Activated naive CD4-positive, alpha-beta T cell treated with anti-CD3 and anti-CD28 coated beads, Interleukin-2, amount 50 U/mL, for 72 hours (primary cell): ENCODE results near the gene FREY1. TPM values are rescaled to one million over a fixed set of nuclear protein-coding genes. Genes with fewer than 3 reads are reported as not detected.

Experiments used
- ATAC-seq, 2 donors: fragments of 150-1000 bp; cut with Tn5 transposase; 2 replicates each; pipeline ENCODE4 v1.10.0; 2021; ENCODE audit warnings: mild to moderate bottlenecking in 2 of 2, moderate library complexity in 2 of 2
- DNase-seq, 2 donors: peaks; one replicate each; pipeline ENCODE4 v3.0.0; 2021 to 2022; ENCODE audit warnings: low spot score in 2 of 2
- H3K27ac Mint-ChIP-seq, 2 donors: one replicate each; pipeline ENCODE4 v1.8.0; 2022; ENCODE audit warnings: mild to moderate bottlenecking in 2 of 2, mixed read lengths in 2 of 2
- H3K36me3 Mint-ChIP-seq, 2 donors: one replicate each; pipeline ENCODE4 v1.8.0; 2022; ENCODE audit warnings: mixed read lengths in 2 of 2
- H3K9me3 Mint-ChIP-seq, 2 donors: one replicate each; pipeline ENCODE4 v1.8.0; 2022; ENCODE audit warnings: mixed read lengths in 2 of 2
- total RNA-seq, 2 donors: library from RNA; stranded (reverse); gene quantifications; one replicate each; pipeline ENCODE4 v1.2.3, GENCODE V29; 2022

FREY1 gene
- total RNA-seq, 2 donors from 2014 or later: 0.64 to 0.91 TPM

DNA sequence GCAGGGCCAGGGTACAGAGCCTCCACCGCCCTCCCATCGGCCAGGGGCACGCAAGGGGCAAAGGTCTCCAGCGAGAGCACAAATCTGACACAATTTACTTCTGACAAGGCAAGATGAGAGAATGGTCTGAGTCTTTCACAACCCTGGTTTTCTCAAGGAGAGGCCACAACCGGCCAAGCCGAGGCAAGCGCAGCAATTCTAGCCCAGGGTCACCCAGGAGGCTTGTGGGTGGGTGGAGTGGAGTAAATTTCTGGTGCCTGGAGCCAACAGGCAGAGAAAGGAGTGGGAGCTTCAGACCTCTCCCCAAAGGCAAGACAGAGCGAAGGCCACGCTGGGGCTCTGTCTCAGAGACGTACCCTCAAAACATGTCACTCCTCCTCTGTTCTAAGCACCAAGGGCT lies 24.7 kb upstream of the FREY1 start:
- Mint-ChIP-seq H3K9me3 (no peaks in the 10 kb centered on the region), H3K36me3 (no peaks in the 10 kb centered on the region), H3K27ac (peak overlapping the region; percentile 81)
- DNase-seq (no peak), ATAC-seq (no peak)

DNA sequence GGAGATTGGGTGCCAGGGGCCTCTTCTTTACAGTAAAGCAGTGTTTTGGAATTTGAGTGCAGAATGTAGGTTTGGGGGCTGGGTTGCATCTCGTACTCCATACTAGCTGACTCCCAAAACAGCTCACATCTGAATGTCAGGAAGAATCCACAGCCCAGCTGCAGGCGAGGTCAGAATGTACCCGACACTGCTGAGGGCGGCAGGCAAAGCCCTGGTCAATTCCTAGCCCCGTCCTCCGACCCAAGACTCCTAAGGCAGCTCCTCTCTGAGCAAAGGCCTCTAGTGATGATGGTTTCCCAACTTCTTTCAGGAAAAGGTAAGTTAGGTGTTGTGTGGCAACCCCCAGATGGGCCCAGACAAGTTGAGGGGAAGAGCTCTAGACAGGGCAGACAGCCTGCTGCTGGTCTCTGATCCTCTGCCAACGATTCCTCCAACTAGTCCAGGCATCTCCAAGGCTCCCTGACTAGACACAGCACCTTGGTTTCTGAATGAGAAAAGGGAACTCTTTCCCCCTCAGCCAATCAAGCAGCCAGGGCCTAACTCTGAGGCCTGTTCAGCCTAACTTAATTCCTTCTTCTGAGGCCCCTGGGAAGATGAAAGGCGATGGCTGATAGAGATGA lies 24.0 kb upstream of the FREY1 start:
- DNase-seq (no peak), ATAC-seq (no peak)
- no peaks in the 10 kb centered on the region for H3K36me3 Mint-ChIP-seq
- peak overlapping the region; percentile 81 for H3K27ac Mint-ChIP-seq
- no peaks in the 10 kb centered on the region for H3K9me3 Mint-ChIP-seq

DNA sequence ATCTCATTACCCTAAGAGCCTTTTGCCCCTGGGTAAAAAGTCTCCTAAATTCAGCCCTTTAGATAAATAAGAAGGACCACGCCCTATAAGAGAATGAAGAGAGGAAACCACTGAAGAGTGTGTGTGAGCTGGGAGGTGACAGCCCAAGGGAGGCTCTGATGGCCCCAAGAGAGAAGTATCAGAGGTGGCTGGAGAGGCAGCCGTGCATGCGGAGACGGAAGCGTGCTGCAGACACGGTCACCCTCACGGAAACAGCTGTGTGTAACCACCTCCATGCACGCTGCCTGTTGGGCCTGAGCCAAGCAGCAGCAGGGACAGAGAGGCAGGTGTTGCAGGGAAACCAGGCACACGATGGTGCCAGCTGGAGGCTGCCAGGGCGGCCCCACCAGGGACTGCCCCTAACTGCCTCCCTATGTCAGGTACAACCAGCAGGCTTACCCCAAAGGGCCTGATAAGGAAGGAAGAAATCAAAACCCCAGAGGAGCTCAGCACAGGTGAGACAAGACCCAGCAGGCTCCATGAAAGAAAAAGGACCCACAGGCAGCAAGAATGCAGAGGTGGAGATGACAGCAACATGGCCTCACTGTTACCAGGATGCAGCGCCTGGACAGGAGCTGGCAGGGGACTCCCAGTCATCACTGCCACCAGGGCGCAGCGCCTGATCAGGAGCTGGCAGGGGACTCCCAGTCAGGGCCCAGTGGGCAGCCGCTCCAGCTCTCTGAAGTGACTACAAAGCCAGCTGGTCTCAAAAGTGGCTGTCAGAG lies 23.1 kb upstream of the FREY1 start:
- peak; percentile 40 to 57 for ATAC-seq

DNA sequence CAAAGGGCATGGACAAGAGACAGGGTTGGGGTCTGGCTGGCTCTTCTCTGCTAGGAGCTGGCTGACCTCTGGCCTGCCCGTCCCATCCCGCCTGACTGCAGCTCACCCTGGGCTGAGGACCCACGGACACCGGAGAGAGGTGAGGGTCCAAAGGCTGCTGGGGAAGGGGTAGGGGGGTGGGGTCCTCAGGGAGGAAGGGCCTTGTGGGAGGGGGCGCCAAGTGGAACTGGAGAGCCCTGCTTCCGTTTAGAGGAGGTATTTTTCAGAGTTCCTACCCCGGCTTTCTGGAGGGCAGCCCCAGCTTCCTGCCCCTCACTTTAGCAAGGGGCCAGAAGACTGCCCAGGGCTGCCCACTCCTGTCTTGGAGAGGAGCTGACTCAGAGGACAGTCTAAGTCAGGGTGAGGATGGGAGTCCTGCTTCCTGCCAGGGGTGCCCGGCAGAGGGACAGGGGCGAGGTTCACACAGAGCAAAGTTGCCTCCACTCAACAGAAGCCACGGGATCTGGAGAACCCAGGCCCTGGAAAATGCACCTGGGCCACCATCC lies 22.5 kb upstream of the FREY1 start:
- Mint-ChIP-seq H3K27ac (peak overlapping the region; percentile 81 to 89), H3K9me3 (no peaks in the 10 kb centered on the region), H3K36me3 (no peaks in the 10 kb centered on the region)
- DNase-seq (no peak), ATAC-seq (peak; percentile 8 to 34)

More for the DNA sequence above, 23.1 kb upstream of the FREY1 start:
- Mint-ChIP-seq H3K27ac (peak overlapping the region; percentile 81 to 89), H3K36me3 (no peaks in the 10 kb centered on the region), H3K9me3 (no peaks in the 10 kb centered on the region)
- no peak for DNase-seq

DNA sequence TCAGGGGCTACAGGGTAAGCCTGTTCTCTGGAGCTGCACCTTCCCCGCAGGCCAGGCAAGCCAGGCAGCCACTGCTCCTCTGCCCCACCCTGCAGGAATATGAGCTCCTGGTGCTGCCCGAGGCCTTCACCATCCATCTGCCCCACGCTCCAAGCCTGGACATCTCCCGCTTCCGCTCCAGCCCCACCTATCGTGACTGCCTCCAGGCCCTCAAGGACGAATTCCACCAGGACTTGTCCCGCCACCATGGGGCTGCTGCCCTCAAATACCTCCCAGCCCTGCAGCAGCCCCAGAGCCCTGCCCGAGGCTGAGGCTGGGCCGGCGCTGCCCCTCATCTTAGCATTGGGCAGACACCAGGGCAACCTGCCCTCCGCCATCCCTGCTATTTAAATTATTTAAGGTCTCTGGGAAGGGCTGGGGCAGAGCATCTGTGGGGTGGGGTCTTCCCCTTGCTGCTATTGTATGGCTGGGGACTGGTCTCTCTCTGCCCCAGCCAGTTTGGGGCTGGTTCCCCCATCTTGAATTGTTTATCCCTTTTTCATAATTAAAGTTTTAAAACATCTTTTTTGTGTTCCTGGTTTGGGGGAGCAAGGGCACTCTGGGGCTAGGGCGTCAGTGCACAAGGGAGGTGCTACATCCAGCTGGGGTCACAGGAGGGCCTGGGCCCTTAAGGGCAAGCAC lies 21.6 kb upstream of the FREY1 start:
- Mint-ChIP-seq H3K27ac (no peak overlapping the region), H3K36me3 (no peaks in the 10 kb centered on the region), H3K9me3 (no peaks in the 10 kb centered on the region)
- DNase-seq (no peak), ATAC-seq (no peak)

DNA sequence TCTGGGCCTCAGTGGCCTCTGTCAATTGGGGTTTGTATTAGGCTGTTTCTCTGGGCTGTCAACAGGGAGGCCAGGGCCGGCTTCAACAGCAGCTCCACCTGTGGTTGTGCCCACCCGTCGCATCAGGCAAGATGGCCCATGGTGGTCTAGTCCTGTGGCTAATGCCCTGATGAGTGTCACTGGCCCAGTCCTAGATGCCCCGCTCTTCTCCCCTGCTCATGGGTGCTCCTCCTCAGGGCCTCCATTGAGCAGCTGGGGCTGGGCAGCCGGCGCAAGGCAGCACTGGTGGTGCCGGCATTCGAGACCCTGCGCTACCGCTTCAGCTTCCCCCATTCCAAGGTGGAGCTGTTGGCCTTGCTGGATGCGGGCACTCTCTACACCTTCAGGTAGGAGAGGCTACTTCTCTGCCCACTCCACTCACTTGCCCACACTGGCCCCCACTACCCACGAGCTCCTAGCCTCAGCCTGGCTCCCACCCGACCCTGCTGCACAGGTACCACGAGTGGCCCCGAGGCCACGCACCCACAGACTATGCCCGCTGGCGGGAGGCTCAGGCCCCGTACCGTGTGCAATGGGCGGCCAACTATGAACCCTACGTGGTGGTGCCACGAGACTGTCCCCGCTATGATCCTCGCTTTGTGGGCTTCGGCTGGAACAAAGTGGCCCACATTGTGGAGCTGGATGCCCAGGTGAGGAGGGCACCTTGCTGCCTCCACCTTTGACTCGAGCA lies 20.8 kb upstream of the FREY1 start:
- Mint-ChIP-seq H3K27ac (no peak overlapping the region), H3K9me3 (no peaks in the 10 kb centered on the region), H3K36me3 (no peaks in the 10 kb centered on the region)
- ATAC-seq (no peak), DNase-seq (no peak)

DNA sequence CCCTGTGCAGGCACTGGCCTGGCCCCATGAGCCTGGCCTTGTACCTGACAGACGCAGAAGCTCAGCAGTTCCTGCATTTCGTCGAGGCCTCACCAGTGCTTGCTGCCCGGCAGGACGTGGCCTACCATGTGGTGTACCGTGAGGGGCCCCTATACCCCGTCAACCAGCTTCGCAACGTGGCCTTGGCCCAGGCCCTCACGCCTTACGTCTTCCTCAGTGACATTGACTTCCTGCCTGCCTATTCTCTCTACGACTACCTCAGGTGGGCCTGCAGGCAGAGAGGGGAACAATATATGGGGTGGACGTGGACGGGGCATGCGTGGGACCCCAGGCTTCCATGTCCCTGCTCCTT lies 20.2 kb upstream of the FREY1 start:
- no peak for ATAC-seq
- no peaks in the 10 kb centered on the region for H3K36me3 Mint-ChIP-seq
- H3K27ac Mint-ChIP-seq: no peak overlapping the region
- no peaks in the 10 kb centered on the region for H3K9me3 Mint-ChIP-seq
- no peak for DNase-seq

DNA sequence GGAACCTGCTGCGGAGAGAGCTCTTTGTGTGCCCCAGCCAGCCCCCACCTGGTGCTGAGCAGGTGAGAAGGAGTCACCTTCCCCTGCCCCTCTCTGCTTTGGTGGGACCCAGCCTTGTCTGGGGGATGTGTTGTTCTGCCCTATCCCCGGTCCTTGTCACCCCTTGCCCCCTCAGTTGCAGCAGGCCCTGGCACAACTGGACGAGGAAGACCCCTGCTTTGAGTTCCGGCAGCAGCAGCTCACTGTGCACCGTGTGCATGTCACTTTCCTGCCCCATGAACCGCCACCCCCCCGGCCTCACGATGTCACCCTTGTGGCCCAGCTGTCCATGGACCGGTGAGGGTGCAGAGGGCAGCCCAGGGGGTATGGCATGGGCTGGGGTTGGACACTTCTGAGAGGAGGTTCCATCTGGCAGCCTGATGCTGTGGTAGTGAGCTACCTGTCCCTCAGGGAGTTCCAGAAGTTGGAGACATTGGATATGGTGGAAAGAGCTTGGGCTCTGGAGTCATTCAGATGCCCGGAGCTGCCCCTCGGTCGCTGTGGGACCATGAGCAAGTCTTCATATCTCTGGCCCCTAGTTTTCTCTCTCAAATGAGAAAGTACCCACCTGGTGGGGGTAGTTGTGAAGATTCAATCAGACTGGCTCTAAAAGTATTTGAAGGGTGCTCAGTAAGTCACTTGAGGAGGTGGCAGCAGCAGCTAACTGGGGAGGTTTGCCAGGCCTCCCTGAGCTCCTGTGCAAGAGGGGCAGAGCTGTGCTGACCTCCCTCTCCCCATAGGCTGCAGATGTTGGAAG lies 19.7 kb upstream of the FREY1 start:
- H3K27ac Mint-ChIP-seq: peak overlapping the region in 1 of 2 donors; percentile 50

DNA sequence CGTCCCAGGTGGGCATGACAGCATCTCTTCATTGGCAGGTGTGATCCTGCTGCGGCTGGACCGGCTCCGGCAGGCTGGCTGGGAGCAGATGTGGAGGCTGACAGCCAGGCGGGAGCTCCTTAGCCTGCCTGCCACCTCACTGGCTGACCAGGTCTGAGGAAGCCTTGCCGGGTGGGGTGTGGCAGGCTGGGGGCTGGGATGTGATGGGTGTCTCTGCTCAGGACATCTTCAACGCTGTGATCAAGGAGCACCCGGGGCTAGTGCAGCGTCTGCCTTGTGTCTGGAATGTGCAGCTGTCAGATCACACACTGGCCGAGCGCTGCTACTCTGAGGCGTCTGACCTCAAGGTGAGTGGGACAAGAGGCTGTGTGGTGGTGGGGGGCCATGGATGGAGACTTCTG lies 18.9 kb upstream of the FREY1 start:
- ATAC-seq: no peak
- no peak for DNase-seq
- Mint-ChIP-seq H3K27ac (peak overlapping the region in 1 of 2 donors; percentile 22), H3K9me3 (no peaks in the 10 kb centered on the region), H3K36me3 (no peaks in the 10 kb centered on the region)

More for the DNA sequence above, 19.7 kb upstream of the FREY1 start:
- no peaks in the 10 kb centered on the region for H3K9me3 Mint-ChIP-seq
- H3K36me3 Mint-ChIP-seq: no peaks in the 10 kb centered on the region
- DNase-seq: no peak
- no peak for ATAC-seq

DNA sequence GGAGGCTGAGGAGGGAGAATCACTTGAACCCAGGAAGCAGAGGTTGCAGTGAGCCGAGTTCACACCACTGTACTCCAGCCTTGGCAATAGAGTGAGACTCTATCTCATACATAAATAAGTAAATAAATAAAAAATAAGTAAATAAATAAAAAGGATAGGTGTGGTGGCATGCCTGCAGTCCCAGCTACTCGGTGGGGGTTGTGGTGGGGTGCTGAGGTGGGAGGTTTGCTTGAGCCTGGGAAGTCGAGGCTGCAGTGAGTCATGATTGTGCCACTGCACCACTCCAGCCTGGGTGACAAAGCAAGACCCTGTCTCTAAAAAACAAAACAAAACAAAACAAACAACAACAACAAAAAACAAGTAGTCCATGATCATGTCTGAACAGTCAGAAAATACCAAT lies 18.5 kb upstream of the FREY1 start:
- no peak for ATAC-seq
- Mint-ChIP-seq H3K27ac (no peak overlapping the region), H3K36me3 (no peaks in the 10 kb centered on the region), H3K9me3 (no peaks in the 10 kb centered on the region)
- no peak for DNase-seq

DNA sequence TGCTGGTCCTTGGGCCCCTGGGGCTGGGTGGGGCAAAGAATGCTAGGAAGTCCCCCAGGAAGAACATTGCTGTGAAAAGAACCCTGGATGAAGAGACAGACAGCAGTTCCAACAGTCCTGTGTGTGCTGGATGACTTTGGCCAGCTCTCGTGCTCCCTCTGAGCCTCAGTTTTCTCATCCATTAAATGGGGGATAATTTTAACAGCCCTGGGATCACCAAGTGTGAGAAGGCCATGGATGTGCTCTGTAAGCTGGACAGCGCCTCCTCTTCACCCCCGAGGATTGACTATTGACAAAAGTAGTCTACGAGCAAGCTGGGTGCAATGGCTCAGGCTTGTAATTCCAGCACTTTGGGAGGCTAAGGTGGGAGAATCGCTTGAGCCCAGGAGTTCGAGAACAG lies 17.9 kb upstream of the FREY1 start:
- H3K9me3 Mint-ChIP-seq: no peaks in the 10 kb centered on the region
- no peaks in the 10 kb centered on the region for H3K36me3 Mint-ChIP-seq
- H3K27ac Mint-ChIP-seq: no peak overlapping the region
- ATAC-seq (no peak), DNase-seq (no peak)

DNA sequence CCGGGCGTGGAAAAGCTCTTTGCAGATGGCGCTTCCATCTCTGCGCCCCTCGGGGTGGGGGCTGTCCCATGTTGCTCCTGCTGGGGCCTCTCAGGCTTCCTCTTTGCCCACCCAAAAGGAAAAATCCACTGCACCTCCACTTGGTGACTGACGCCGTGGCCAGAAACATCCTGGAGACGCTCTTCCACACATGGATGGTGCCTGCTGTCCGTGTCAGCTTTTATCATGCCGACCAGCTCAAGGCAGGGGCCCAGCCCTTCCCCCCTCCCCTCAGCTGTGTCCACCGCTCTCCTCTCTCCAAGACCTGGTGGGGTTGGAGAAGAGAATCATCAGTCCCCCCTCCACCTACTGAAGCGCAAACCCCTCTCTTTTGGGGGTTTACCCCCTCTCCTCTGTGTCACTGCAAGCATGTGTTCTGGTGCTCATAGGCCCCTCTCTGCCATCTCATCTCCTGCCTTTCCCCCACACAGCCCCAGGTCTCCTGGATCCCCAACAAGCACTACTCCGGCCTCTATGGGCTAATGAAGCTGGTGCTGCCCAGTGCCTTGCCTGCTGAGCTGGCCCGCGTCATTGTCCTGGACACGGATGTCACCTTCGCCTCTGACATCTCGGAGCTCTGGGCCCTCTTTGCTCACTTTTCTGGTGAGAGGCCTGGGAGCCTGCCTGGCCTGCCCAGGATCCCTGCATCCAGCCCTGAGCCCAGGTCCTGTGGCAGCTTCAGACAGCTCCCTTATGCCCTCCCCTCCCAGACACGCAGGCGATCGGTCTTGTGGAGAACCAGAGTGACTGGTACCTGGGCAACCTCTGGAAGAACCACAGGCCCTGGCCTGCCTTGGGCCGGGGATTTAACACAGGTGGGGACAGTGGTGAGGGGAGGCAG lies 17.2 kb upstream of the FREY1 start:
- Mint-ChIP-seq H3K9me3 (no peaks in the 10 kb centered on the region), H3K27ac (no peak overlapping the region), H3K36me3 (no peaks in the 10 kb centered on the region)
- ATAC-seq (no peak), DNase-seq (peak in 1 of 2 donors; percentile 55)

DNA sequence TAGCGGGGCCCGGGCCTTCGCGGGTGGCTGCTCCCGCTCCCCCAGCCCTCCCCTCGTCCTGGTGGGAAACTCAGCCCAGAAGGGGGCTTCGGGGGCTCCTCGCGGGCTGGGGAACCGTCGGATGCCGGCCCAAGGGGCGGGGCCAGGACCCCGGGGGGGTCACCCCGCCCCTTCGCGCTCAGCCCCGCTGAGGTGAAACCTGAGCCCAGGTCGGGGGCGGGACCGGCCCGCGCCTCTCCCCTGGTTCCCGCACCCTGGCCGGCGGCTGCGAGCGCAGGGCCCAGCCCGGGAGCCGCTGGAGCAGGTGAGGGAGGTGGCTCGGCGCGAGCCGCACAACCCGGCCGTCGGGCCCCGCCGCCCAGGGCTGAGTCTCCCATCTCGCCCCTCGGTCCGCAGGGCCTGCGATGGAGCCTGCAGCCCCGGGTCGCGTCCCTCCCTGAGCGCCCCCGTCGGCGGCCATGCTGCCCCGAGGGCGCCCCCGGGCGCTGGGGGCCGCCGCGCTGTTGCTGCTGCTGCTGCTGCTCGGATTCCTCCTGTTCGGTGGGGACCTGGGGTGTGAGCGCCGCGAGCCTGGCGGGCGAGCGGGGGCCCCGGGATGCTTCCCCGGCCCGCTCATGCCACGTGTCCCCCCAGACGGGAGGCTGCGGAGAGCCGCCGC lies 15.5 kb upstream of the FREY1 start, which contains the start of gene LARGE2:
TSS of gene LARGE2 (plus strand) at position 232 of the 658 bp plus-strand sequence. CDS start at position 459, 227 bp downstream.
- DNase-seq (peak in 1 of 2 donors; percentile 56), ATAC-seq (no peak)
- Mint-ChIP-seq H3K9me3 (no peaks in the 10 kb centered on the region), H3K36me3 (no peaks in the 10 kb centered on the region), H3K27ac (peak within 1 kb of the TSS in 1 of 2 donors; percentile 75)

DNA sequence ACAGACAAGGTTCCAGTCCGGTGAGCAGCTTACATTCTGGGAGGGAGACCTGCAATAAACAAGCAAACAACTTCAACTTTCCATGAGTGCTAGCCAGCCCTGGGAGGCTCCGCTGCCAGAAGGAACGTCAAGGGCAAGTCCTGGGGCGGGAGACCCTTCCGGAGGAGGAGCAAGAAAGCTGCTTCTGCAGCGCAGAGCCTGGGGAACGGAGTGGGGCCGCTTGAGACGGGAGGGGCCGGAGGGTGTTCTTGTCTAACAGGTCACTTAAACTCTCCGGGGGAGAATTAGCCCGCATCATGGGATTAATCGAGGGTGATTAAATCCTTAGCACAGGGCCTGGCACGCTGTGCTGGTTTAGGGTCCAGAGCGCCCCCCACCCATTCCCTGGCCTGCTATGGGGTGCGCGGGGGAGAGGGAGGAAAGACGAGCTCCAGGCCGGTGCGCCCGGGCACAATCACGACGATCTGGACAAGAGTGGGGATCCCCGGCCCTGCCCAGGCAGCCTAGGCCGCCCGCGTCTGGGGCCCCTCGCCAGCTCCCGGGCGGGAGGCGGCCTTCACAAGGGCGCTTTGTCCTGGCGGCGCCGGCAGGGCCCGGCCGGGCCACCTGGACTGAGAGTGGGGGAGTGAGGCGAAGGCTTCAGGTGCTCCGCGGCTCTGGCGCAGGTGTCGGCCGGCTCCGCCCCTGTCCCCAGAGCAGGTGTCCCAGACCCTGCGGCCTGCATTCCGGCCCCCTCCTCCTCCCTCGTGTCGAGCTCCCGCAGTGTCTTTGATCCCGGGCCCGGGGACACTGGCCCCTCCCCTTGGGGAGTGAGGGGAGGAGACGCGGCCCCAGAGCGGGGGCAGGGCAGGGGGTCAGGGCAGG lies 14.7 kb upstream of the FREY1 start:
- DNase-seq: peak in 1 of 2 donors; percentile 54
- H3K27ac Mint-ChIP-seq: no peak overlapping the region

More for the DNA sequence above, 14.7 kb upstream of the FREY1 start:
- Mint-ChIP-seq H3K36me3 (no peaks in the 10 kb centered on the region), H3K9me3 (no peaks in the 10 kb centered on the region)
- no peak for ATAC-seq
